HEK293 (cell line): Measurements from ENCODE around the gene CIROP.

Source experiments
- GLI2 ChIP-seq: fragments of 450-650 bp; formaldehyde crosslinking; IDR thresholded peaks from 2 replicates; pipeline ENCODE4; 2017; ENCODE audit warnings: missing biosample characterization, missing genetic modification characterization, low read depth, borderline replicate concordance
- GLIS1 ChIP-seq: fragments of 450-650 bp; formaldehyde crosslinking; IDR thresholded peaks from 2 replicates; pipeline ENCODE4 v1.5.1; 2016; ENCODE audit warnings: missing biosample characterization, missing genetic modification characterization
- MZF1 ChIP-seq: fragments of 450-650 bp; formaldehyde crosslinking; IDR thresholded peaks from 2 replicates; pipeline ENCODE4 v1.5.1; 2017; ENCODE audit warnings: missing biosample characterization, missing genetic modification characterization, borderline replicate concordance
- OSR2 ChIP-seq: fragments of 450-650 bp; formaldehyde crosslinking; IDR thresholded peaks from 2 replicates; pipeline ENCODE4 v1.5.1; 2016; ENCODE audit warnings: missing biosample characterization, missing genetic modification characterization
- OVOL3 ChIP-seq: fragments of 450-650 bp; formaldehyde crosslinking; IDR thresholded peaks from 2 replicates; pipeline ENCODE4 v1.5.1; 2016; ENCODE audit warnings: missing biosample characterization, missing genetic modification characterization
- SETDB1 ChIP-seq: IDR thresholded peaks from one replicate; pipeline ENCODE4 v1.6.1; 2017; ENCODE audit warnings: mild to moderate bottlenecking, low read length, moderate library complexity, mixed read lengths; ENCODE audit not compliant: insufficient read length
- SP3 ChIP-seq: fragments of 450-650 bp; formaldehyde crosslinking; IDR thresholded peaks from 2 replicates; pipeline ENCODE4 v1.5.1; 2016; ENCODE audit warnings: missing biosample characterization, missing genetic modification characterization
- ZBTB20 ChIP-seq: fragments of 450-650 bp; formaldehyde crosslinking; IDR thresholded peaks from 2 replicates; pipeline ENCODE4 v1.5.1; 2016; ENCODE audit warnings: missing biosample characterization, missing genetic modification characterization
- ZBTB48 ChIP-seq: fragments of 450-650 bp; formaldehyde crosslinking; IDR thresholded peaks from 2 replicates; pipeline ENCODE4 v1.5.1; 2016; ENCODE audit warnings: missing biosample characterization, missing genetic modification characterization
- ZFP69B ChIP-seq: fragments of 450-650 bp; formaldehyde crosslinking; IDR thresholded peaks from 2 replicates; pipeline ENCODE4 v1.5.1; 2016; ENCODE audit warnings: missing biosample characterization, missing genetic modification characterization
- ZIC2 ChIP-seq: fragments of 450-650 bp; formaldehyde crosslinking; IDR thresholded peaks from 2 replicates; pipeline ENCODE4 v1.5.1; 2016; ENCODE audit warnings: missing biosample characterization, missing genetic modification characterization
- ZNF112 ChIP-seq: fragments of 450-650 bp; formaldehyde crosslinking; IDR thresholded peaks from 2 replicates; pipeline ENCODE4 v1.5.0; 2017; ENCODE audit warnings: missing biosample characterization, missing genetic modification characterization
- ZNF174 ChIP-seq: fragments of 450-650 bp; formaldehyde crosslinking; IDR thresholded peaks from 2 replicates; pipeline ENCODE4 v1.5.0; 2017; ENCODE audit warnings: missing biosample characterization, mild to moderate bottlenecking, missing genetic modification characterization
- ZNF223 ChIP-seq: fragments of 450-650 bp; formaldehyde crosslinking; IDR thresholded peaks from 2 replicates; pipeline ENCODE4 v1.5.1; 2016; ENCODE audit warnings: missing biosample characterization, missing genetic modification characterization
- ZNF24 ChIP-seq: fragments of 450-650 bp; formaldehyde crosslinking; IDR thresholded peaks from 2 replicates; pipeline ENCODE4 v1.5.1; 2016; ENCODE audit warnings: missing biosample characterization, missing genetic modification characterization
- ZNF266 ChIP-seq: fragments of 450-650 bp; formaldehyde crosslinking; IDR thresholded peaks from 2 replicates; pipeline ENCODE4 v1.5.1; 2016; ENCODE audit warnings: missing biosample characterization, missing genetic modification characterization, low read depth
- ZNF302 ChIP-seq: fragments of 450-650 bp; formaldehyde crosslinking; IDR thresholded peaks from 2 replicates; pipeline ENCODE4 v1.5.1; 2016; ENCODE audit warnings: missing biosample characterization, missing genetic modification characterization, low read depth
- ZNF335 ChIP-seq: fragments of 450-650 bp; formaldehyde crosslinking; conservative IDR thresholded peaks from 2 replicates; pipeline ENCODE4 v1.5.1; 2016; ENCODE audit warnings: missing biosample characterization, missing genetic modification characterization
- ZNF350 ChIP-seq: fragments of 450-650 bp; formaldehyde crosslinking; IDR thresholded peaks from 2 replicates; pipeline ENCODE4 v1.5.0; 2017; ENCODE audit warnings: missing biosample characterization, mild to moderate bottlenecking, missing genetic modification characterization
- ZNF394 ChIP-seq: fragments of 450-650 bp; formaldehyde crosslinking; IDR thresholded peaks from 2 replicates; pipeline ENCODE4 v1.5.1; 2016; ENCODE audit warnings: missing biosample characterization, missing genetic modification characterization, mild to moderate bottlenecking, moderate library complexity, borderline replicate concordance
- ZNF404 ChIP-seq: fragments of 450-650 bp; formaldehyde crosslinking; IDR thresholded peaks from 2 replicates; pipeline ENCODE4 v1.5.1; 2017; ENCODE audit warnings: missing biosample characterization, missing genetic modification characterization
- ZNF426 ChIP-seq: fragments of 450-650 bp; formaldehyde crosslinking; IDR thresholded peaks from 2 replicates; pipeline ENCODE4 v1.5.1; 2017; ENCODE audit warnings: missing biosample characterization, missing genetic modification characterization, mild to moderate bottlenecking, inconsistent platforms, moderate library complexity
- ZNF473 ChIP-seq: fragments of 450-650 bp; formaldehyde crosslinking; IDR thresholded peaks from 2 replicates; pipeline ENCODE4 v1.5.1; 2017; ENCODE audit warnings: missing biosample characterization, missing genetic modification characterization
- ZNF501 ChIP-seq: fragments of 450-650 bp; formaldehyde crosslinking; IDR thresholded peaks from 2 replicates; pipeline ENCODE4 v1.5.1; 2016; ENCODE audit warnings: missing biosample characterization, missing genetic modification characterization
- ZNF560 ChIP-seq: fragments of 450-650 bp; formaldehyde crosslinking; IDR thresholded peaks from 2 replicates; pipeline ENCODE4 v1.5.1; 2017; ENCODE audit warnings: missing biosample characterization, missing genetic modification characterization, borderline replicate concordance
- ZNF624 ChIP-seq: fragments of 450-650 bp; formaldehyde crosslinking; IDR thresholded peaks from 2 replicates; pipeline ENCODE4 v1.5.1; 2017; ENCODE audit warnings: missing biosample characterization, missing genetic modification characterization
- ZNF629 ChIP-seq: fragments of 450-650 bp; formaldehyde crosslinking; IDR thresholded peaks from 2 replicates; pipeline ENCODE4 v1.5.1; 2017; ENCODE audit warnings: missing biosample characterization, missing genetic modification characterization
- ZNF664 ChIP-seq: fragments of 450-650 bp; formaldehyde crosslinking; IDR thresholded peaks from 2 replicates; pipeline ENCODE4 v1.5.1; 2016; ENCODE audit warnings: missing biosample characterization, missing genetic modification characterization
- ZNF747 ChIP-seq: fragments of 450-650 bp; formaldehyde crosslinking; IDR thresholded peaks from 2 replicates; pipeline ENCODE4 v1.5.1; 2016; ENCODE audit warnings: missing biosample characterization, missing genetic modification characterization
- ZSCAN16 ChIP-seq: fragments of 450-650 bp; formaldehyde crosslinking; IDR thresholded peaks from 2 replicates; pipeline ENCODE4 v1.5.1; 2016; ENCODE audit warnings: missing biosample characterization, missing genetic modification characterization
- ZSCAN23 ChIP-seq: fragments of 450-650 bp; formaldehyde crosslinking; IDR thresholded peaks from 2 replicates; pipeline ENCODE4 v1.5.1; 2016; ENCODE audit warnings: missing biosample characterization, missing genetic modification characterization
- TF ChIP-seq, protein P1 (sequence below): fragments of 450-650 bp; formaldehyde crosslinking; IDR thresholded peaks from 2 replicates; pipeline ENCODE4 v1.5.1; 2017; ENCODE audit warnings: missing biosample characterization, missing genetic modification characterization
- TF ChIP-seq, protein P2 (sequence below): fragments of 450-650 bp; formaldehyde crosslinking; IDR thresholded peaks from 2 replicates; pipeline ENCODE4 v1.5.1; 2016; ENCODE audit warnings: missing biosample characterization, missing genetic modification characterization
- TF ChIP-seq, protein P3 (sequence below): fragments of 450-650 bp; formaldehyde crosslinking; IDR thresholded peaks from 2 replicates; pipeline ENCODE4 v1.5.1; 2016; ENCODE audit warnings: missing biosample characterization, missing genetic modification characterization

The CIROP gene

DNA sequence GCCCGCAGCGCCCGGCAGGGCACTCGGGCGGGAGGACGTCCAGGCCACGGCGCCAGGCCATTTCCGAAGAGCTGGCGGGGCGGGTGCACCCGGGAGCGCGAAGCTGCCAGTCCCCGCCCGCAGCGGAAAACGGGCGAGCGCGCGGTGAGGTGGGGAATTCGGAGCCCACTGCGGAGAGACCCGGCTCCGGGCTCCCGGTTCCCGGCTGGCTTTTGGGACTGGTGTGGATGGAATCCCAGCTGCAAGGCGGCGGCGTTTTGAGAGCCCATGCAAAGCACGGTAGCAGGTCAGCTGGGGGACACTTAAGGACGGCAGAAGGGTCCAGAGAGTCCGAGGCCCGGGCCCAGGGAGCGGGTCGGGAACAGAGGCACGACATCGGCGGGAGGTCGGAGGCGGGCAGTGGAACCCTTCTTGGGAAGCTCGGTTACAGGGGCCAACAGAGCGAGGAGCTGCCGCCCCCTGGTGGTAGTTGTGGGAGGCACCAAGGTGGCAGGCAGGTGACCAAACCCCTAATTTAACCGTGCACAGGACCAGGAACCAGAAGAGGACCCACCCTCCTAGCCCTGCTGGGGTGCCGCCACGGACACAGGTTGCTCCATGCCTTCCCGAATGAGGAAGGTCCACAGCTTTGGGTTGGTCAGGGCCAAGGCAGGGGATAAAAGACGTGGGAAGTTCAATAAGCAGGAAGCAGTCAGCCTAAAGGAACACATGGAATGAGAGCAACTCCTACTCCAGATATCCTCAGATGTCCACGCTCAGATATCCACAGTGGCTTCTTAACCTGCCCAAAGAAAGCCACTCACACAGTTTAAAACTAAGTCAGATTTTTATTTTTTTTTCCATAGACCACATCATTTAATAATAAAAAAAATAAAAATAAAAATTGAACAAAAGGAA, 46.8 kb downstream of the CIROP start (continued):
- TF ChIP-seq SETDB1, result no peak
- no peak for TF ChIP-seq ZNF350 (tag by site-specific recombination)
- peak; percentile 66; the same call in 1 of the 2 replicates for TF ChIP-seq ZIC2 (tag by site-specific recombination)
- no peak for TF ChIP-seq ZNF266 (tag by site-specific recombination)
- peak; percentile 64 for TF ChIP-seq SP3 (tag by site-specific recombination)
- TF ChIP-seq ZNF174 (tag by site-specific recombination), result no peak
- no peak for TF ChIP-seq ZNF112 (tag by site-specific recombination)
- TF ChIP-seq MZF1 (tag by site-specific recombination), result 0 out of 2 replicates have a peak, but pooled peaks have one; percentile 26
- TF ChIP-seq ZBTB20 (tag by site-specific recombination), result peak; percentile 94
- no peak for TF ChIP-seq ZNF302 (tag by site-specific recombination)
- TF ChIP-seq ZNF24, result peak; percentile 71; the same call in 1 of the 2 replicates
- no peak for TF ChIP-seq ZNF747 (tag by site-specific recombination)
- TF ChIP-seq ZNF223 (tag by site-specific recombination), result no peak
- no peak for TF ChIP-seq ZSCAN23 (tag by site-specific recombination)
- no peak for TF ChIP-seq ZSCAN16
- TF ChIP-seq ZNF560, result no peak
- TF ChIP-seq GLIS1 (tag by site-specific recombination), result peak; percentile 83
- TF ChIP-seq ZNF394 (tag by site-specific recombination), result peak; percentile 56; the same call in 1 of the 2 replicates
- no peak for TF ChIP-seq GLI2
- TF ChIP-seq ZNF335 (tag by site-specific recombination), result peak; percentile 86
- TF ChIP-seq, protein P1, sequence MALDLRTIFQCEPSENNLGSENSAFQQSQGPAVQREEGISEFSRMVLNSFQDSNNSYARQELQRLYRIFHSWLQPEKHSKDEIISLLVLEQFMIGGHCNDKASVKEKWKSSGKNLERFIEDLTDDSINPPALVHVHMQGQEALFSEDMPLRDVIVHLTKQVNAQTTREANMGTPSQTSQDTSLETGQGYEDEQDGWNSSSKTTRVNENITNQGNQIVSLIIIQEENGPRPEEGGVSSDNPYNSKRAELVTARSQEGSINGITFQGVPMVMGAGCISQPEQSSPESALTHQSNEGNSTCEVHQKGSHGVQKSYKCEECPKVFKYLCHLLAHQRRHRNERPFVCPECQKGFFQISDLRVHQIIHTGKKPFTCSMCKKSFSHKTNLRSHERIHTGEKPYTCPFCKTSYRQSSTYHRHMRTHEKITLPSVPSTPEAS (tag by site-specific recombination), result no peak
- TF ChIP-seq ZNF501, result peak; percentile 57
- no peak for TF ChIP-seq ZNF404 (tag by site-specific recombination)
- TF ChIP-seq ZNF624, result no peak
- no peak for TF ChIP-seq ZNF664 (tag by site-specific recombination)
- no peak for TF ChIP-seq ZNF426 (tag by site-specific recombination)
- peak; percentile 88; the same call in 1 of the 2 replicates for TF ChIP-seq ZBTB48 (tag by site-specific recombination)
- TF ChIP-seq OSR2 (tag by site-specific recombination), result peak; percentile 70
- TF ChIP-seq, protein P2, sequence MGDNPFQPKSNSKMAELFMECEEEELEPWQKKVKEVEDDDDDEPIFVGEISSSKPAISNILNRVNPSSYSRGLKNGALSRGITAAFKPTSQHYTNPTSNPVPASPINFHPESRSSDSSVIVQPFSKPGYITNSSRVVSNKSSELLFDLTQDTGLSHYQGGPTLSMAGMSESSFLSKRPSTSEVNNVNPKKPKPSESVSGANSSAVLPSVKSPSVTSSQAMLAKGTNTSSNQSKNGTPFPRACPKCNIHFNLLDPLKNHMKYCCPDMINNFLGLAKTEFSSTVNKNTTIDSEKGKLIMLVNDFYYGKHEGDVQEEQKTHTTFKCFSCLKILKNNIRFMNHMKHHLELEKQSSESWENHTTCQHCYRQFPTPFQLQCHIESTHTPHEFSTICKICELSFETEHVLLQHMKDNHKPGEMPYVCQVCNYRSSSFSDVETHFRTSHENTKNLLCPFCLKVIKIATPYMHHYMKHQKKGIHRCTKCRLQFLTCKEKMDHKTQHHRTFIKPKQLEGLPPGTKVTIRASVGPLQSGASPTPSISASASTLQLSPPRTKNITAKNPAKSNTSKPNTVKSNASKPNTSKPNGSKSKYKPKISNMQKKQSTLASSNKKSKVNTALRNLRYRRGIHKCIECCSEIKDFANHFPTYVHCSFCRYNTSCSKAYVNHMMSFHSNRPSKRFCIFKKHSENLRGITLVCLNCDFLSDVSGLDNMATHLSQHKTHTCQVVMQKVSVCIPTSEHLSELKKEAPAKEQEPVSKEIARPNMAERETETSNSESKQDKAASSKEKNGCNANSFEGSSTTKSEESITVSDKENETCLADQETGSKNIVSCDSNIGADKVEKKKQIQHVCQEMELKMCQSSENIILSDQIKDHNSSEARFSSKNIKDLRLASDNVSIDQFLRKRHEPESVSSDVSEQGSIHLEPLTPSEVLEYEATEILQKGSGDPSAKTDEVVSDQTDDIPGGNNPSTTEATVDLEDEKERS, result no peak
- peak; percentile 78 for TF ChIP-seq ZNF629 (tag by site-specific recombination)
- TF ChIP-seq ZFP69B, result peak; percentile 71; the same call in 1 of the 2 replicates
- TF ChIP-seq OVOL3, result no peak
- TF ChIP-seq ZNF473, result no peak
- TF ChIP-seq, protein P3, sequence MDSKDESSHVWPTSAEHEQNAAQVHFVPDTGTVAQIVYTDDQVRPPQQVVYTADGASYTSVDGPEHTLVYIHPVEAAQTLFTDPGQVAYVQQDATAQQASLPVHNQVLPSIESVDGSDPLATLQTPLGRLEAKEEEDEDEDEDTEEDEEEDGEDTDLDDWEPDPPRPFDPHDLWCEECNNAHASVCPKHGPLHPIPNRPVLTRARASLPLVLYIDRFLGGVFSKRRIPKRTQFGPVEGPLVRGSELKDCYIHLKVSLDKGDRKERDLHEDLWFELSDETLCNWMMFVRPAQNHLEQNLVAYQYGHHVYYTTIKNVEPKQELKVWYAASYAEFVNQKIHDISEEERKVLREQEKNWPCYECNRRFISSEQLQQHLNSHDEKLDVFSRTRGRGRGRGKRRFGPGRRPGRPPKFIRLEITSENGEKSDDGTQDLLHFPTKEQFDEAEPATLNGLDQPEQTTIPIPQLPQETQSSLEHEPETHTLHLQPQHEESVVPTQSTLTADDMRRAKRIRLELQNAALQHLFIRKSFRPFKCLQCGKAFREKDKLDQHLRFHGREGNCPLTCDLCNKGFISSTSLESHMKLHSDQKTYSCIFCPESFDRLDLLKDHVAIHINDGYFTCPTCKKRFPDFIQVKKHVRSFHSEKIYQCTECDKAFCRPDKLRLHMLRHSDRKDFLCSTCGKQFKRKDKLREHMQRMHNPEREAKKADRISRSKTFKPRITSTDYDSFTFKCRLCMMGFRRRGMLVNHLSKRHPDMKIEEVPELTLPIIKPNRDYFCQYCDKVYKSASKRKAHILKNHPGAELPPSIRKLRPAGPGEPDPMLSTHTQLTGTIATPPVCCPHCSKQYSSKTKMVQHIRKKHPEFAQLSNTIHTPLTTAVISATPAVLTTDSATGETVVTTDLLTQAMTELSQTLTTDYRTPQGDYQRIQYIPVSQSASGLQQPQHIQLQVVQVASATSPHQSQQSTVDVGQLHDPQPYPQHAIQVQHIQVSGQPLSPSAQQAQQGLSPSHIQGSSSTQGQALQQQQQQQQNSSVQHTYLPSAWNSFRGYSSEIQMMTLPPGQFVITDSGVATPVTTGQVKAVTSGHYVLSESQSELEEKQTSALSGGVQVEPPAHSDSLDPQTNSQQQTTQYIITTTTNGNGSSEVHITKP (tag by site-specific recombination), result peak; percentile 82
